ENCODE data around the gene CEP63. TPM values are rescaled to one million over a fixed set of nuclear protein-coding genes. Genes with fewer than 3 reads are reported as not detected.

Gene CEP63
- total RNA-seq, 2 experiments from 2014 or later: 25.3 to 27.0 TPM

- ATAC-seq (peak; percentile 84), DNase-seq (peak; percentile 91)
- H3K36me3 Mint-ChIP-seq (ENCODE audit: low read depth): peaks cover 16% of the 10 kb centered on the region
- no peaks in the 10 kb centered on the region for H3K9me3 Mint-ChIP-seq
- no peak overlapping the region for H3K4me3 Mint-ChIP-seq
- H3K27me3 Mint-ChIP-seq: no peaks in the 10 kb centered on the region
- no peak overlapping the region for H3K27ac Mint-ChIP-seq
- H3K4me1 Mint-ChIP-seq (ENCODE audit: low read depth): peaks cover 2% of the 10 kb centered on the region
- ChIA-PET CTCF (interaction anchor here (0.6 to 7.9 kb wide), 36 partner anchors 10 to 1050 kb away, joined by 3 to 111 read pairs (median 4); partner anchors contain the start of genes ANAPC13 and CEP63), POLR2A (no interaction called here)
- peak; percentile 89 for TF ChIP-seq CTCF (IDR thresholded peaks at IDR 0.05)
- intact Hi-C loops (cut with micrococcal nuclease): loop anchor here (2.0 to 5.0 kb wide), 3 partner anchors 165 to 277 kb away; no protein-coding TSS in a partner anchor
Measured at GRCh38 chr3:134473868-134474546, 11.8 kb upstream of the CEP63 start.

- Mint-ChIP-seq H3K4me1 (ENCODE audit: low read depth) (peaks cover 2% of the 10 kb centered on the region), H3K27ac (no peak overlapping the region), H3K9me3 (no peaks in the 10 kb centered on the region), H3K36me3 (ENCODE audit: low read depth) (peaks cover 19% of the 10 kb centered on the region), H3K27me3 (no peaks in the 10 kb centered on the region), H3K4me3 (no peak overlapping the region)
- intact Hi-C loops (cut with micrococcal nuclease): loop anchor here (2.0 to 5.0 kb wide), 3 partner anchors 166 to 278 kb away; no protein-coding TSS in a partner anchor
- ChIA-PET CTCF (interaction anchor here (0.8 to 7.9 kb wide), 9 partner anchors 9 to 277 kb away, joined by 3 to 111 read pairs (median 6); partner anchors contain the start of genes AMOTL2, ANAPC13 and CEP63), POLR2A (interaction anchor here (0.9 to 1.3 kb wide), 2 partner anchors 167 to 275 kb away, joined by 3 to 4 read pairs; no protein-coding TSS in a partner anchor)
- no peak for DNase-seq
- ATAC-seq: no peak
- no peak for TF ChIP-seq CTCF (IDR thresholded peaks at IDR 0.05)
Measured at GRCh38 chr3:134474956-134475355, 10.9 kb upstream of the CEP63 start.

- intact Hi-C loops (cut with micrococcal nuclease): no loop called here
- ATAC-seq: no peak
- H3K27me3 Mint-ChIP-seq: no peaks in the 10 kb centered on the region
- CTCF ChIA-PET: interaction anchor here (1.3 to 7.9 kb wide), 6 partner anchors 8 to 263 kb away, joined by 3 to 111 read pairs (median 12); partner anchors contain the start of genes ANAPC13 and CEP63
- peaks cover 27% of the 10 kb centered on the region for H3K36me3 Mint-ChIP-seq (ENCODE audit: low read depth)
- no peak for DNase-seq
- H3K9me3 Mint-ChIP-seq: no peaks in the 10 kb centered on the region
- POLR2A ChIA-PET: interaction anchor here (1.3 kb wide), 1 partner anchor 276 kb away, joined by 4 read pairs; no protein-coding TSS in a partner anchor
- no peak overlapping the region for H3K27ac Mint-ChIP-seq
- TF ChIP-seq CTCF (IDR thresholded peaks at IDR 0.05): no peak
- H3K4me1 Mint-ChIP-seq (ENCODE audit: low read depth): peaks cover 2% of the 10 kb centered on the region
- H3K4me3 Mint-ChIP-seq: no peak overlapping the region
Measured at GRCh38 chr3:134476306-134476705, 9.6 kb upstream of the CEP63 start.

- no peak overlapping the region for H3K4me3 Mint-ChIP-seq
- no peaks in the 10 kb centered on the region for H3K9me3 Mint-ChIP-seq
- no peaks in the 10 kb centered on the region for H3K27me3 Mint-ChIP-seq
- H3K4me1 Mint-ChIP-seq (ENCODE audit: low read depth): peaks cover 2% of the 10 kb centered on the region
- H3K27ac Mint-ChIP-seq: no peak overlapping the region
- POLR2A ChIA-PET: interaction anchor here (0.8 to 1.2 kb wide), 2 partner anchors 9 to 263 kb away, joined by 3 to 5 read pairs; partner anchors contain the start of genes ANAPC13 and CEP63
- DNase-seq: no peak
- H3K36me3 Mint-ChIP-seq (ENCODE audit: low read depth): peaks cover 25% of the 10 kb centered on the region
- CTCF ChIA-PET: interaction anchor here (0.9 to 7.9 kb wide), 11 partner anchors 7 to 278 kb away, joined by 3 to 111 read pairs (median 5); partner anchors contain the start of genes ANAPC13 and CEP63
- intact Hi-C loops (cut with micrococcal nuclease): no loop called here
- TF ChIP-seq CTCF (IDR thresholded peaks at IDR 0.05): no peak
- no peak for ATAC-seq
Measured at GRCh38 chr3:134477002-134477401, 8.9 kb upstream of the CEP63 start.

GRCh38 chr3:134477938-134478337, 7.9 kb upstream of the CEP63 start:
- DNase-seq (no peak), ATAC-seq (no peak)
- Mint-ChIP-seq H3K4me3 (no peak overlapping the region), H3K27ac (no peak overlapping the region), H3K27me3 (no peaks in the 10 kb centered on the region), H3K4me1 (ENCODE audit: low read depth) (peaks cover 6% of the 10 kb centered on the region), H3K9me3 (no peaks in the 10 kb centered on the region), H3K36me3 (ENCODE audit: low read depth) (peaks cover 30% of the 10 kb centered on the region)
- no peak for TF ChIP-seq CTCF (IDR thresholded peaks at IDR 0.05)
- CTCF ChIA-PET: interaction anchor here (1.0 to 7.9 kb wide), 11 partner anchors 9 to 279 kb away, joined by 3 to 111 read pairs (median 5); no protein-coding TSS in a partner anchor
- POLR2A ChIA-PET: interaction anchor here (1.2 kb wide), 1 partner anchor 8 kb away, joined by 5 read pairs; the partner anchor contains the start of genes ANAPC13 and CEP63
- intact Hi-C loops (cut with micrococcal nuclease): no loop called here

Data from activated CD8-positive, alpha-beta T cell treated with anti-CD3 and anti-CD28 coated beads for 36 hours (primary cell).